Lower leg skin (tissue), 3 donors: ENCODE measurements around the gene ZNF274.

ENCODE experiments used
- POLR2A ChIP-seq, 2 donors: fragments of 450-650 bp; IDR thresholded peaks; one replicate each; pipeline ENCODE4 v1.6.1; 2016 to 2017; ENCODE audit warnings: antibody characterized with exemption in 2 of 2, mild to moderate bottlenecking in 1 of 2, moderate library complexity in 1 of 2
- TF ChIP-seq, protein P1 (sequence below), 3 donors: fragments of 450-650 bp; IDR thresholded peaks; one replicate each; pipeline ENCODE4 v1.5.1; 2016; ENCODE audit warnings: antibody characterized with exemption in 3 of 3, mild to moderate bottlenecking in 3 of 3, moderate library complexity in 2 of 3

DNA sequence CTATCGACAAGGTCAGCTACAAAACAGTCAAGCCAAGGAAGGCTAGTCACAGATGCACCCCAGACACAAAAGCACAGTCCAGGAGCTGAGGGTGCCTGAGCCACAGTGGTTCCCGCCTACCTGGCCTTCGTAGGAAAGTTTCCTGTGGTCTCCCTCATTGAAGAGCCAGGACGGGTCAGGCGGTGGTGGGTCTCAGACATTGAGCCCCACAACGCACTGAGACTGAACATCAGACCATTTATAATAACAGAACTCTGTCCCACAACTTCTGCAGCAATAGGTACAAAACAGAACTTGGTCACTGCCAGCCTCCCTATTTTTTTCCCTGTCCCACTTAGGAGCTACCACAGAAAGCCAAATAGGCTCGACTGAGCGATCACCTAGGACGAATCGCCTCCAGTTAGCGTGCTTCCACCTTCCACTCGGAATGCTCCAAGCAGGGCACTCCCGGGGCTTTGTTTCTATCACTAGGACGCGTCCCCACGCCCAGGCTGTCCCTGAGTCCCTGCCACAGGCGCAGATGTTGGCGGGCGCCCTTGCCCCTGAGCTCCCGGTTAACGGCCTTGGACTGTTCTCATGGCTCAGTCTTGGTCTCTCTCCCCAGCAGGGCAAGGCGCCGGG, 45.2 kb downstream of the ZNF274 start:
- TF ChIP-seq, protein P1, sequence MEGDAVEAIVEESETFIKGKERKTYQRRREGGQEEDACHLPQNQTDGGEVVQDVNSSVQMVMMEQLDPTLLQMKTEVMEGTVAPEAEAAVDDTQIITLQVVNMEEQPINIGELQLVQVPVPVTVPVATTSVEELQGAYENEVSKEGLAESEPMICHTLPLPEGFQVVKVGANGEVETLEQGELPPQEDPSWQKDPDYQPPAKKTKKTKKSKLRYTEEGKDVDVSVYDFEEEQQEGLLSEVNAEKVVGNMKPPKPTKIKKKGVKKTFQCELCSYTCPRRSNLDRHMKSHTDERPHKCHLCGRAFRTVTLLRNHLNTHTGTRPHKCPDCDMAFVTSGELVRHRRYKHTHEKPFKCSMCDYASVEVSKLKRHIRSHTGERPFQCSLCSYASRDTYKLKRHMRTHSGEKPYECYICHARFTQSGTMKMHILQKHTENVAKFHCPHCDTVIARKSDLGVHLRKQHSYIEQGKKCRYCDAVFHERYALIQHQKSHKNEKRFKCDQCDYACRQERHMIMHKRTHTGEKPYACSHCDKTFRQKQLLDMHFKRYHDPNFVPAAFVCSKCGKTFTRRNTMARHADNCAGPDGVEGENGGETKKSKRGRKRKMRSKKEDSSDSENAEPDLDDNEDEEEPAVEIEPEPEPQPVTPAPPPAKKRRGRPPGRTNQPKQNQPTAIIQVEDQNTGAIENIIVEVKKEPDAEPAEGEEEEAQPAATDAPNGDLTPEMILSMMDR (IDR thresholded peaks at IDR 0.05) = no peak
- TF ChIP-seq POLR2A (IDR thresholded peaks at IDR 0.05) = no peak
